Nucleus accumbens (tissue), 56 donors: ENCODE measurements around the gene CDR2.
"Not testable (repeated sequence)": the region's sequence is repeated elsewhere in the genome, so short reads cannot be mapped to it uniquely, and the experiment has no call there.

ENCODE experiments used
- DNase-seq, 56 donors: peaks; one replicate each; lab custom pipeline; 2025; lab: John Stamatoyannopoulos, UW

CDR2 gene

GRCh38 chr16:22353933-22354541 lies 20.4 kb downstream of the CDR2 start:
- no peak for DNase-seq

GRCh38 chr16:22353191-22353919 lies 21.1 kb downstream of the CDR2 start:
- DNase-seq: no peak

GRCh38 chr16:22352723-22353122 lies 21.7 kb downstream of the CDR2 start:
- no peak for DNase-seq

- no peak for DNase-seq
These were observed 22.3 kb downstream of the CDR2 start for GRCh38 chr16:22352140-22352539.

GRCh38 chr16:22351017-22351416 lies 23.4 kb downstream of the CDR2 start:
- DNase-seq: not testable (repeated sequence)

GRCh38 chr16:22348291-22348690 lies 26.1 kb downstream of the CDR2 start:
- no peak for DNase-seq

- peak in 10 of 56 donors; percentile 4 to 46 (median 15) for DNase-seq
These were observed 27.2 kb downstream of the CDR2 start for GRCh38 chr16:22347100-22347820.

- DNase-seq: peak in 2 of 56 donors; percentile 3 to 11
These were observed 27.9 kb downstream of the CDR2 start for GRCh38 chr16:22346483-22346882.

- DNase-seq: no peak
These were observed 32.3 kb downstream of the CDR2 start for GRCh38 chr16:22342082-22342481.

GRCh38 chr16:22340945-22341344 lies 33.5 kb downstream of the CDR2 start:
- DNase-seq: no peak

GRCh38 chr16:22337849-22338635 lies 36.4 kb downstream of the CDR2 start:
- DNase-seq: no peak

GRCh38 chr16:22337045-22337444 lies 37.4 kb downstream of the CDR2 start:
- DNase-seq: no peak

- no peak for DNase-seq
These were observed 37.8 kb downstream of the CDR2 start for GRCh38 chr16:22336581-22336980.

GRCh38 chr16:22335668-22336246 lies 38.7 kb downstream of the CDR2 start:
- DNase-seq: no peak

- no peak for DNase-seq
These were observed 40.9 kb downstream of the CDR2 start for GRCh38 chr16:22333457-22333994.

GRCh38 chr16:22330326-22330725 lies 44.1 kb downstream of the CDR2 start:
- DNase-seq: no peak

GRCh38 chr16:22329199-22329695 lies 45.2 kb downstream of the CDR2 start:
- no peak for DNase-seq

- no peak for DNase-seq
These were observed 46.2 kb downstream of the CDR2 start for GRCh38 chr16:22328081-22328725.

GRCh38 chr16:22327446-22327775 lies 47.0 kb downstream of the CDR2 start:
- no peak for DNase-seq
